ENCODE measurements around the gene ELL.
"Not testable (repeated sequence)": the region's sequence is repeated elsewhere in the genome, so short reads cannot be mapped to it uniquely, and the experiment has no call there.

ELL gene

GRCh38 chr19:18521692-18522123, at the start of gene ELL:
Gene ELL (minus strand): TSS chr19:18522070. CDS start chr19:18522055, 15 bp downstream.
- DNase-seq (ENCODE audit: low spot score) = no peak

GRCh38 chr19:18568367-18568766, 46.5 kb upstream of the ELL start:
- DNase-seq (ENCODE audit: low spot score) = no peak

GRCh38 chr19:18566953-18567352, 45.1 kb upstream of the ELL start:
- DNase-seq (ENCODE audit: low spot score) = no peak

- DNase-seq (ENCODE audit: low spot score) = no peak
Observed at GRCh38 chr19:18562086-18562485, 40.2 kb upstream of the ELL start.

- DNase-seq (ENCODE audit: low spot score) = no peak
Observed at GRCh38 chr19:18559685-18560084, 37.8 kb upstream of the ELL start.

- no peak for DNase-seq (ENCODE audit: low spot score)
Observed at GRCh38 chr19:18558604-18559003, 36.7 kb upstream of the ELL start.

- DNase-seq (ENCODE audit: low spot score) = peak; percentile 27
Observed at GRCh38 chr19:18558202-18558555, 36.3 kb upstream of the ELL start.

GRCh38 chr19:18557411-18558201, 35.7 kb upstream of the ELL start, which contains the start of gene KXD1:
Gene KXD1 (plus strand): TSS chr19:18557870. CDS start chr19:18562057, 4,187 bp downstream.
- peak; percentile 100 for DNase-seq (ENCODE audit: low spot score)

- DNase-seq (ENCODE audit: low spot score) = no peak
Observed at GRCh38 chr19:18551631-18552030, 29.8 kb upstream of the ELL start.

- DNase-seq (ENCODE audit: low spot score) = peak; percentile 100
Observed at GRCh38 chr19:18543814-18544475, 22.1 kb upstream of the ELL start.

- DNase-seq (ENCODE audit: low spot score) = peak; percentile 95
Observed at GRCh38 chr19:18542941-18543813, 21.3 kb upstream of the ELL start, which contains the start of gene FKBP8. Gene FKBP8 (minus strand): TSS chr19:18543573. CDS start chr19:18541970, 1,603 bp downstream.

- peak; percentile 40 for DNase-seq (ENCODE audit: low spot score)
Observed at GRCh38 chr19:18541992-18542940, 20.4 kb upstream of the ELL start.

GRCh38 chr19:18541258-18541991, 19.6 kb upstream of the ELL start:
- peak; percentile 37 for DNase-seq (ENCODE audit: low spot score)

GRCh38 chr19:18540200-18540599, 18.3 kb upstream of the ELL start:
- DNase-seq (ENCODE audit: low spot score) = not testable (repeated sequence)

GRCh38 chr19:18539372-18539771, 17.5 kb upstream of the ELL start:
- no peak for DNase-seq (ENCODE audit: low spot score)

- DNase-seq (ENCODE audit: low spot score) = no peak
Observed at GRCh38 chr19:18538115-18538514, 16.2 kb upstream of the ELL start.

- no peak for DNase-seq (ENCODE audit: low spot score)
Observed at GRCh38 chr19:18537431-18537830, 15.6 kb upstream of the ELL start.

GRCh38 chr19:18536475-18536874, 14.6 kb upstream of the ELL start:
- no peak for DNase-seq (ENCODE audit: low spot score)

- DNase-seq (ENCODE audit: low spot score) = no peak
Observed at GRCh38 chr19:18533058-18533457, 11.2 kb upstream of the ELL start.

GRCh38 chr19:18532168-18532890, 10.5 kb upstream of the ELL start:
- no peak for DNase-seq (ENCODE audit: low spot score)
